Esophagus mucosa (tissue), 1 donor: ENCODE measurements around the gene NMUR2. TPM values are rescaled to one million over a fixed set of nuclear protein-coding genes. Genes with fewer than 3 reads are reported as not detected.

Experiments used
- ATAC-seq: fragments of 200-7000 bp; cut with Tn5 transposase; one replicate; pipeline ENCODE4 v1.9.1; 2020
- total RNA-seq: library from RNA; stranded (reverse); gene quantifications from one replicate; pipeline ENCODE4 v1.2.4, GENCODE V29; 2023
- donor health status: DM: yes; HTN: yes; CAD: no.

NMUR2 gene, protein sequence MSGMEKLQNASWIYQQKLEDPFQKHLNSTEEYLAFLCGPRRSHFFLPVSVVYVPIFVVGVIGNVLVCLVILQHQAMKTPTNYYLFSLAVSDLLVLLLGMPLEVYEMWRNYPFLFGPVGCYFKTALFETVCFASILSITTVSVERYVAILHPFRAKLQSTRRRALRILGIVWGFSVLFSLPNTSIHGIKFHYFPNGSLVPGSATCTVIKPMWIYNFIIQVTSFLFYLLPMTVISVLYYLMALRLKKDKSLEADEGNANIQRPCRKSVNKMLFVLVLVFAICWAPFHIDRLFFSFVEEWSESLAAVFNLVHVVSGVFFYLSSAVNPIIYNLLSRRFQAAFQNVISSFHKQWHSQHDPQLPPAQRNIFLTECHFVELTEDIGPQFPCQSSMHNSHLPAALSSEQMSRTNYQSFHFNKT
- total RNA-seq: not detected

DNA sequence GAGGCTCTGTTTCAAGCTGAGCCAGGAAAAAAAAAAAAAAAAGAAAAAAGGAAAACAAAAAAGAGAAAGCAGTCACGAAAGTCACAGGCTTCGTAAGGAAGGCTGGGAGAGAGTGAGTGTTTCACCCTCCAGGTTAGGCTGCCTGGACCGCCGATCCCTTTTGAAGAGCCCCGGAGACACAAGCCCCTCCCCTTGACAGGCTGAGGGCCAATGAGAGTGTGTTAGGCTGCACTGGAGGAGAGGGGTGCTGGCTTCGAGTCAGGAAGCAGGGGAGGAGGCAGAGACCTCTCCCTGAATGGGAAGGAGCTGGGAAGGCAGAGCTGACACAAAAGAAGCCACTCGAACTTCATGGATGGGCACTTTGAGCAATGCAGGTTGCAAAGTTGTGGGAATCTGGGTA is at the start of gene NMUR2:
Gene NMUR2 (minus strand): TSS at position 135 of the 400 bp plus-strand sequence. CDS start 166 bp downstream, outside the sequence.
- ATAC-seq: no peak

DNA sequence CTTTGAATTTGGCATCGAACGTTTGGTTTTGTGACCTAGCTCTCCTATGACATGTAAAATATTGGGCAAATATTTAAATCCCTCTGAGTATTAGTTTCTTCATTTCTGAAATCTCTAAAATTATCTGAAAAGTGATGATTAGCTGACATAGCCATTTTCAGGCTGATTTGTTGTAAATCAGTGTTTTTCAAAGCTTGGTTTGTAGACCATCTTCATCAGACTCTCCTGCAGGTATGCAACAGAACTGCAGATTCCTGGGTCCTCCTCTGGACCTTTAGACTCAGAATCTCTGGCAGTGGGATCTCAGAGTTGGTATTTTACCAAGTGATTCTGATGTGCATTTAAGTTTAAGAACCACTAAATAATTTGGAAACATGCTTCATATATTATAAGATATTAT is 38.9 kb upstream of the NMUR2 start:
- no peak for ATAC-seq

DNA sequence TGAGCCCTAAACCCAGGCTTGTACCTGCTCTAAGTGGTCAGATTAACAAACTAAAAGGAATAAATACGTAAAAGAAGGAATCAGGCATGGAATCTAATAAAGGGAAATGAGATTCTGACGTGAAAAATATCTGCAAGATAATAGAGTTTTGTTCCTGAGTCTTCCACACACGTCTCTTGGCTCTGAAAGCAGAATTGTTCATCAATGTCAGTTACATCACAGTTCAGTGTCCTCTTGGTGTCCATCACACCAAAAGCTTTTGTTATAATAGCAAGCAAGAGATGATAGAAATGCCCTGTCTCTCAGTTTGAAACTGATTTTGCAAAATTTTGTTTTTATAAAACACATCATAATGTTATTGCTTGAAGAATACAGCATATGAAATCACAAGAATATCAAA is 34.7 kb upstream of the NMUR2 start:
- ATAC-seq: no peak

DNA sequence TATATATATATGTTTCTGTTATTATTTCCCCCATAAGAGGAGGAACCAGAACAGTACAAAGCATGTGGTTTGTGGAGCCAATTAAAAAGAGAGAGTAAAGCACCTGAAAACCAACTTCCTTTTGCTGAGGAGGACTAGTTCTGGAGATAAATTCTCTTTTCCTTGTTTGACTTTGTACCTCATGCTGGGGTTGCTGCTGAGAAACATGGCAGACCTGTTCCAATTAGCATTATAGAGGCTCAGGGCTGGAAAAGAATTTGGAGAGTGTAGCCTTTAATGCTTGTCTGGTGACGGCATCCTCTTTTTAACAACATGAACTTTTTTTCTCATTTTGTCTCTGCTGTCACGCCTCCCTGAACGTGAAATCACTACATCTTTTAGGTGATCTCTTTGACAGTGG is 32.8 kb upstream of the NMUR2 start:
- no peak for ATAC-seq

DNA sequence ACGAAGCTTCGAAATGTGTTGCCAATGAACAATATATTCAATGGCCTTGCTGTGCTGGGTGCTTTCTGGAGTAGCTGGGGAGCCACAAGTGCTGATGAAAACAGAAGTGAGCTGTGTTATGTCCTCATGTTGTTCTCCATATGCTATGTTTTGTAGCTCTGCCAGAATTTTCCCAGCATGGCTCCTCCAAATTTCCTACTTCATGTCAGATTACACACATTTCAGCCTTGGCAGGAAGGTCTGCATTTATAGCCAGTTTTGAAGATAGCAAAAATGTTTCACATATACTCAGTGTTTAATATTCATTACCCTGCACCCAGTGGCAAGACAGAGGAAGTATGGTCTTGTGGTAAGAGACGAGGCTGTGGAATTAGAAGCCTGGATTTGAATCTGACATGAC is 22.6 kb upstream of the NMUR2 start:
- ATAC-seq: no peak

DNA sequence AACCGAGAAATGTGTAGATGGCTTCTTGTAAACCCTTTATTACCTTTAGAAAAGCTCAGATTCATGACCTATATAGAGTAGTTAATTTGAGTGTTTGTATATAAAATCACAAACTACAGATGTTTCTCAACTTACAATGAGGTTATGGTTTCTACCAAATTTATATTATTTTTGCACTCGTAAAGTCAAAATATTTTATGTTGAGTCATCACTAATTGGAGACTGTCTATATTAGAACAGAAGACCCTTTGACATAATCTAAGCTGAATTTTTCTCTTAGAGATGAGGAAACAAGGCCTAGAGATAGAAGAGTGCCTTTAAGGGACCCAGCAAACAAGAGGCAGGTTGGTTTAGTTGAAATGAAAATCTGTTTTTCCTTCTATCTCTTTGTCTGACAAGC is 20.0 kb upstream of the NMUR2 start:
- ATAC-seq: no peak

DNA sequence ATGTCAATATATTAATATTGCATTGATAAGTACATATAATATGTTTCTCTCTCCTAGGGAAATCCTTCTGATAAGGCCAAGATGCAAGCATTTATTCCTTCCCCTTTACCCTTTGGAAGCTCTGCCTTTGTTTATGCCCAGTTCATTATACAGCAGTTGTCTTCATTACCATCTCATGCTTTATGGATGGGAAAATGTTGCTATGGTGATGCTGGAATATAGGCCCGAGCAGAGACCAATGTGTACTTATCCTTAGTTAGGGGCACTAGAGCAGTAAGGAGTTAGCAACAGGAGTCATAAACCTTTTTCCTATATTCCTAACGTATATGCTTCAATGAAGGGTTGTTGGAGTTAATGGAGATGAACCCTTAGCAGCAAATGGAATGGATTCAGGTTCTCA is 19.4 kb upstream of the NMUR2 start:
- no peak for ATAC-seq

DNA sequence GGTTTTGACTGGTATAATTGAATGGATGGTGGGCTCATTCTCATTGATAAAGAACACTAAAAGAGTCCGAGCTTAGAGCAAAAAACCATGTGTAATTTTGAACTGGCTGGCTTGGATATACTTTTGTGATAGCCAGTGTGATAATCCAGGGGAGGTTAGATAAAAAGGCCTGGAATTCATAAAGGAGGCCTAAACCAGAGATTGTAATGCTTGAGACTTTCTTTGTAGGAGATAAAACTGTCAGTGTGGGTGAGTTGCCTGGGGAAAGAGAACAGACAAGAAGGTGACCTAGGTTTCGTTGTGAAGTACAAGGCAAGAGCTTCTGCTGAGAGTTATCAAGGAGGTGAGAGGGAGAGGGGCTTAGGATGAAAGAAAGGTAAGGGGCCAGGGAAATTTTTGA is 17.0 kb upstream of the NMUR2 start:
- no peak for ATAC-seq

DNA sequence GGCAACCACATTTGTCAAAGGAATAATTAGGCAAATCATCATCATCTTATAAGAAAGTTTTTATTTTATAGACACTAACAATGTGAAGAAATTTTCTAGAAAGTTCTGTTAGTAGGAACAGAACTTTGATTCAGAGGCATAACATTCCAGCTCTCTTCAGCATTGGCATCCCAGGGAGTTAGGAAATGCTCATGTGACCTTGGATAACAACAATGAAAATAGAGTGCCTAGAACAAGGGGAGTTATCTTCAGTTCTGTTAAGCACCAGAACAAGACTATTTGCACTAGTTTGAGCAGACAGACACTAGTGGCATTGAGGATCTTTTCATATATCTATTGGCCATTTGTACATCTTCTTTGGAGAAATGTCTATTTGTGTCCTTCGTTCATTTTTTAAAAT is 7.0 kb upstream of the NMUR2 start:
- ATAC-seq: no peak

DNA sequence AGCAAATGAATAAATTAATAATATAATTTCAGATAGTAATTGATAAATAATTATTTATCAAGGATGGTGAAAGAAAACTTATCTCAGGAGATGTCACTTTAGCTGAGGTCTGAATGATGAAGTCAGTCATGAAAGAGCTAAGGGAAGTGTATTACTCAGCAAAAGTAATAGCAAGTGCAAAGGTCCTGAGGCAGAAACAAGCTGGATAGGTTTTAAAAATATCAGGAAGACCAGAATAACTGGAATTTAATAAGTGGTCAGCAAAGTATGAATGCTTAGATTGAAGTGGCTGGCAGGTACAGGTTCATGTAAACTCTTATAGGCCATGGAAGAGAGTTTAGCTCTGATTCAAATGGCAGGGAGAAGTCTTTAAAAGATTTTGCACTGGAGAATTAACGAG is 1.0 kb upstream of the NMUR2 start:
- no peak for ATAC-seq

DNA sequence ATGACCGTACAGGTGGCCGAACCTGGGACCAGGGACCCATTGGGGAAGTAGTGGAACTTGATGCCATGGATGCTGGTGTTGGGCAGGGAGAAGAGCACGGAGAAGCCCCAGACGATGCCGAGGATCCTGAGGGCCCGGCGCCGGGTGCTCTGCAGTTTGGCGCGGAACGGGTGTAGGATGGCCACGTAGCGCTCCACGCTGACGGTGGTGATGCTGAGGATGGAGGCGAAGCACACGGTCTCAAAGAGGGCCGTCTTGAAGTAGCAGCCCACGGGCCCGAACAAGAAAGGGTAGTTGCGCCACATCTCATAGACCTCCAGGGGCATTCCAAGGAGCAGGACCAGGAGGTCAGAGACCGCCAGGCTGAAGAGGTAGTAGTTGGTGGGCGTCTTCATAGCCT is 585 bp downstream of the NMUR2 start:
- ATAC-seq: no peak

DNA sequence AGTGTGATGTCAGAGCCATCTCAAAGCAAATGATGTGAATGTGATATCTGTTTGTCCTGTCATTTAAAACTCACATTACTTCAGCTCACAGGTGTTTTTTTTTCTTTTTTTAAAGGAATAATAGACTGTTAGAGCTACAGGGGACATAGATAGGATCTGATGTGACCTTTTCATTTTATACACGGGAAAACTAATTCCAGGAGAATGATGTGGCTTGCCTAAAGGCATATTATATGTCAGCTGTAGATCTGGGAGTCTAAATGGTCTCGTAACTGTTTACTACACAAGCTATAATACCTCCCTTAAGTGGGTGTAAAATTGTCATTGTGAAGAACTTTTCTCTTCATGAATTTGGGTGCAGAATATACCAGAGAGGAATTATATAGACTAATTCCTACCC is 2.0 kb downstream of the NMUR2 start:
- ATAC-seq: no peak

DNA sequence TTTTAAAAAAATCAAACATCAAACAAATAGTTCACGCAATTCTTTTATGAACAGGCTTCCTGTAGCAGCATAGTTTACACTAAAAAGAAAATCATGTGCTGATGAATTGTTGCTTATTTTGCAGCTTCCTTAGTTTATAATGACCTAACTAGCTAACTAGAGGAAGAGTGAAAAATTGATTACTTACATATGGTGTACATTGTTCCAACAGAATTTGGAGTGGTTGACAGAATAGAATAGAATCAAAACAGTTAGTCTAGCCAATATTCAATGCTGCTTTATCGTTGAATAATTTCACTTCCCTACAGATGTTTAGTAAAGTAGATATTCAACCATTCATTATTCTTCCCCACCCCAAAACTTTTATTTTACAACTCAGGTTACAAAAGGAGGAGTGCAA is 4.2 kb downstream of the NMUR2 start:
- ATAC-seq: no peak

DNA sequence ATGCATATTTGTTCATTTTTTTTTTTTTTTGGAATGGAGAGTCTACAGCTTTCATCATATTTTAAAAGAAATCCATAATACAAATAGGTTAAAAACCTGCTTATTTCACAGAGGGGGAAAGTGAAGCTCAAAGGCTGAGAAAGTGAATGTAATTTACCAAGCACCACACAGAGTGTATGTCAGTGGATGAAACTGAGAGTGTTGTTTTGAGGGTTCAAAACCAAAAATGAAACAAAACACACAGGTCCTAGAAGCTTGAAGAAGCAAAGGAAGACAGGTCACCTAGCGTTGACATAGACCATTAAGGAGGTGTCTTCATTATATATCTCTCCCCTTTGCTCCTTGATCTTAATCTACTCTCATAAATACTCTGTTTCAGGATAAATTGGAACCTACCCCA is 7.5 kb downstream of the NMUR2 start:
- ATAC-seq: no peak

DNA sequence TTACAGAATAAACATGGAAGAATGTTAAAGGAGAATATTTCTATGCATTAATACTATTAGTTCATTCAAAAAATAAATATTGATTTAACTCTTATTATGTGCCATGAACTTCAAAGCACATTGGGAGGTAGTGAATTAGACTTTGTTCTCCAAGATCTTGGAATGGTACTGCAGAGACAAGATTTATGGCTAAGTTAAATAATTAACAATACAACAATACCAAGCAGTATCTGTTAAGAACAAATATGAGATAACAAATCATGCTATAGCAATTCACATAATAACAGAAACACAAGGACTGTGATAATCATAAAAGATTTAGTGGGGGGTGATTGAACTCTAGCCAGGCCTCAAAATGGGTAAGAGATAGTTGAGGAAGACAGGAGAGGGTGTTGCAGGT is 11.6 kb downstream of the NMUR2 start:
- no peak for ATAC-seq

DNA sequence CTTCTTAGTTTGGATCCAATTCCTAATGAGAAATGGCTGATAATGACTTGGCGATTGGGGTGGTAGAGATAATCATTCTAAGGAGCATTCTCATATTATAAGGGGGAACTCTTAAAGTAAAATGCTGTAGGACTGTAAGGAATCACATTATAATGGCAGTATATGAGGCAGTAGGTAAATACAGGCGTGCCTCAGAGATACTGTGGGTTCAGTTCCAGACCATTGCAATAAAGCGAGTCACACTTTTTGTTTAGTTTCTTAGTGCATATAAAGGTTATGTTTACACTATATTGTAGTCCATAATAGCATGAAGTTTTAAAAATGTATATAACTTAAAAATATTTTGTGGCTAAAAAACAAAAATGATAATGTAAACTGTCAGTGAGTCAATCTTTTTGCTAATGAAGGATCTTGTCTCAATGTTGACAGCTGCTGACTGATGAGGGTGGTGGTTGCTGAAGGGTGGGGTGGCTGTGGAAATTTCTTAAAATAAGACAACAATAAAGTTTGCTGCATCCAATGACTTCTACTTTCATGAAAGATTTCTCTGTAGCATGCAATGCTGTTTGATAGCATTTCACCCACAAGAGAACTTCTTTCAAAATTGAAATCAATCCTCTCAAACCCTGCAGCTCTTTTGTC is 15.8 kb downstream of the NMUR2 start:
- ATAC-seq: no peak

DNA sequence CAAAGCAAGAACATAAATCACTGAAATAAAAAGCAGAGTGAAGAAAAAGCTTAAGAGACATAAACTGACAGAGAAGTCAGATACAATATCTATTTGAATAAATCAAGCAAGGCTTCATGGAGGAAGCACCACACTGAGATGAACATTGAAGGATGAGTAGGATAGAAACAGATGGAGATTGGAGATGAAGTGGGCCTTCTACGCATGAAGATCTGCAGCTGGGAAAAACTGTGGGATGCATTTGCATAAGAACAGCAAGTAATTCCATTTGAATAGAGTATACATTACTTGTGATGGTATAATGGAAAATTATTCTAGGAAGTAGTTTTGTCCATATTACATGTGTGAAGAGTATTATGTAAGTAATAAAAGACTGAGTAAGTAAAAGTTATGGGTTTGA is 16.5 kb downstream of the NMUR2 start:
- ATAC-seq: no peak

DNA sequence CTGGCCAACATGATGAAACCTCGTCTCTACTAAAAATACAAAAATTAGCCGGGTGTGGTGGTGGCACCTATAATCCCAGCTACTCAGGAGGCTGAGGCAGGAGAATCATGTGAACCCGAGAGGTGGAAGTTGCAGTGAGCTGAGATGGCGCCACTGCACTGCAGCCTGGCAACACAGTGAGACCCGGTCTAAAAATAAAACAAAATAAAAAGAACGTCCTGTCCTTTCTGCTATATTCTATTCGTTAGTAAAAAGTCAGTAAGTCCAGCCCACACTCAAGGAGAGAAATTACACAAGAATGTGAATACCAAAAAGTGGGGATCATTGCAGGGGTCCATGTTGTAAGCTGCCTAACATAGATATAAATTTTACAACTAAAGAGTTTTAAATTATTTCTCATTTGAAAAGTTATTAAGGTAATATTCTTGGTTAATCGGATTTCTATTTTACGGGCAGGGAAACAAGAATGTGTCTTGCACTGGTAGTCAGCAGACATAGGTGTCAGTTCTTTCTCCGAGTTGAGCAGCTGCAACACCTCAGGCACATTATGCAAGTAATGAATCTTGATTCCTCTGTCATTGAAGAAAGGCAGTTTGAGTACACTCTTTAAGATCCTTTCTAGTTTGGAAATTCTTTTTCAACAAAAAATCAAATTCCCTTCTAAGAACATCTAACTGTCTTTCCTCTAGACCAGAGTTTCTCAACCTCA is 24.5 kb downstream of the NMUR2 start:
- no peak for ATAC-seq

DNA sequence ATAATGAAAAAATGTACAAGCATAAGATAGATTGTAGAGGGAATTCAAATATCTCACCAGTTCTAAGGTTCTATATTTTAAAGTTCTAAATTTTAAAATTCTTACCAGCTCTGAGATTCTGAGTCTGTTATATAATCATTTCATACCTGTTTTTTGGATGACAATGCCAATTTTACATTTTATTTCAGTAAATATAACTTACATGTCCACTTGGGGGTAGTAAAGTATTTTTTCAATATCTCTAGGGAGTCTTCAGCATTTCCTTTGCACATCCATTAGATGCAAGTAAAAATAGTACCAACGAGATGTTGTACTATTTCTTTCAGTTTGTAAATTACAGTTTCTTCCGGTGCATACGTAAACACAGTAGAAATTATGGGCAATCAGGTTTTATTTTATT is 25.7 kb downstream of the NMUR2 start:
- no peak for ATAC-seq

DNA sequence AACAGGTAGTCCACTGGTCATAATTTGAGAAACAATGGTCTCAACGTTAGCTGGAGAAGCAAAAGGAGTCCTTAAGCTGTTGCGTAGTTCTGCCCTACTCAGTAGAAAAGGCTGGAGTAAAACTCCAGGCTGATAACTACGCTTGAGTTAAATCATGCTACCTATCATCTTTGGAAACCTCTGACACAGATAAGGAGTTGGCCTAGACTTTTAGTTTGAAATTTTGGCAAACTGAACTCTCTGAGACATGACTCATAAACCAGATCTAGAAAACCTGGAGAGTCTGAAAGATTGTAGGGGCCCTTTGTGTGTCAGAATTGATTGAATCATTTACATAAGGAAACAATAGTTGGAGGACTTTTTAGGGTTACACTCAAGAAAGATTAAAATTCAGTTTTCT is 26.3 kb downstream of the NMUR2 start:
- ATAC-seq: no peak

DNA sequence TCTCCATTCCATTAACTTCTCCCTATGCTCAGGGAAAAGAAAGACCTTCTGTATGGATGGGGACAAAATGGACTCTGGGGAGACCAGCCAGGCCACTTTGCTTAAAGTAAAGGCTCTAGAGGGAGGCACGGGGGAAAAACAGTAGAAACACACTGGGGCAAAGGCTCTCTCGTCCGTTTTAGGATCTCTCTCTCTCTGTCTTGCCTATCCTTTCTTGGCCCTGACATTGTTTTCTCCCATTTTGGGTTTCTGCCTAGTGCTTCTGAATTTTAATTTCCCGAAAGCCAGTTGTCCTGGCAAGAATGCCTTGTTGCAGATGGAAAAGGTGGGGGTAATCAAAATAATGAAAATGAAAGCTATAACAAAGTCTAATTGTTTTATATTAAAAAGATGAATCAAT is 28.2 kb downstream of the NMUR2 start:
- ATAC-seq: no peak

DNA sequence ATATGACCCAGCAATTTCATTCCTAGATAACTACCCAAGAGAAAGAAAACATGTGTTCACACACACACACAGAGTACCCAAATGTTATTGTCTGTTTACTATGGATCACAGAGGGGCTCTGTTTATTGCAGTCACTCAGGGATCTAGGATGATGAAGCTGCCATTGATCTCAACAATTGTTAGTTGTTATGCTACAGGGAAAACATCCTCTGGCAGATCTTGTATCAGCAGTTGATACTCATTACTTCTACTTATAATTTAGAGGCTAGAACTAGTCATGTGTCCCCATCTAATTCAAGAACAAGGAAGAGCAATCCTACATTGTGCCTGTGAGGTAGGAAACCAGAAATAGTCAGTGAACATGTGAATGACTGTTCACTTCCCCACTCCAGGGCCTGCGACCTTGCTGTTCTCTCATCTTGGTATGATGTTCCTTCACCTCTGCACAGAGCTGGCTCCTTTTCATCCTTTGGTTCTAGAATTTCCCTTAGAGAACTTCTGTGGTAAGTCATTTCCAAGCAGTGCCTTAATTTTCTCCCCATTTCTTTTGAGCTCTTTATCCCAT is 30.3 kb downstream of the NMUR2 start:
- ATAC-seq: no peak

DNA sequence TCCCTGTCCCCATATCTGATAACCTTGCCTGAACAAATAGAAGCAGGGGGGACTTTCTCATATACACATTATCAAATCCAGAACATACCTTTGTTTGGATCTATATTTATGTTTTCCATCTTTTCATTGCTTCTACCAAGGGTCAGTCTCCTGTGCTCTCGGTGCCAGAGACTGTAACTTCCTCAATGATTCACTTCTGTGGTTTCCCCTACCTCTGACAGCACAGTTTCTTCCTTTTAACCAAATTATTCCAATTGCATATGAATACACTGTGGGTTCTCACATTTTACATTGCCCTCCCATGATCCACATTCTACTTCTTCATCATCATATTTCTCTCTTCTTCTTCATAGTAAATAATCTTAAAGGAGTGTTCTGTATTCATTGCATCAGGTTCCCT is 32.2 kb downstream of the NMUR2 start:
- ATAC-seq: no peak

DNA sequence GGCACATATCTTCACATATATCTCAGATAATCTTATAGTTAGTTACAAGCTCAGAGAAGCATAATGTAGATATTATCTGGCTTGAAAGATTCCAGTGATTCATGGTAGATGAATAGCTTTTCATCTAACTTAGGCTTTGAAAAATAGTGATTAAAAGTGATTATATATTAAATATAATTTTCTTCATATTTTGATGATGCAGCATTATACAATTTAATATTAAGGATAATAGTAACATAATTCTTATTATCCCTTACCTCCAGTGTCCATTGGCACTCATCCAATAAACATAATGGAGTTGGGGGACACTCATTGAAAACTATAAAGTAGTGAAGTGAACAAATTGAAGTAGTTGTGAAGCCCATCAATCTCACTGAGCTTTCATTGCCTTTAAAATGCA is 35.8 kb downstream of the NMUR2 start:
- ATAC-seq: no peak
